ENCODE data around the gene AVEN. TPM values are rescaled to one million over a fixed set of nuclear protein-coding genes. Genes with fewer than 3 reads are reported as not detected.
A peak's percentile ranks its signal among the peaks of the same experiment; 100 is the strongest.

The AVEN gene
- total RNA-seq, 4 donors from 2014 or later: 7.7 to 12.9 (median 10.1) TPM

- intact Hi-C loops (cut with DNase I): no loop called here
- no peak for TF ChIP-seq CTCF (IDR thresholded peaks at IDR 0.05)
- TF ChIP-seq POLR2A (IDR thresholded peaks at IDR 0.05): no peak
- 94 to 96% methylated on average over 2 of the region's 2 CpGs for WGBS, 2 donors
- H3K36me3 ChIP-seq: no peaks in the 10 kb centered on the region
- no peaks in the 10 kb centered on the region for H3K27me3 ChIP-seq
- H3K4me1 ChIP-seq: peaks cover 0 to 4% of the 10 kb centered on the region in 2 donors
- H3K9me3 ChIP-seq: no peaks in the 10 kb centered on the region
- no peak overlapping the region for H3K4me3 ChIP-seq (replicated peaks in 1 of 3)
- DNase-seq: no peak
- H3K27ac ChIP-seq: no peak overlapping the region
Observed at GRCh38 chr15:33839540-33839939, 199.5 kb downstream of the AVEN start.

- Histone ChIP-seq H3K27me3 (no peaks in the 10 kb centered on the region), H3K4me3 (replicated peaks in 1 of 3) (no peak overlapping the region), H3K4me1 (peaks cover 0 to 4% of the 10 kb centered on the region in 2 donors), H3K36me3 (no peaks in the 10 kb centered on the region), H3K9me3 (no peaks in the 10 kb centered on the region), H3K27ac (no peak overlapping the region)
- intact Hi-C loops (cut with DNase I): no loop called here
- 86 to 90% methylated on average over 1 of the region's 1 CpG for WGBS, 2 donors
- no peak for DNase-seq
- no peak for TF ChIP-seq POLR2A (IDR thresholded peaks at IDR 0.05)
- no peak for TF ChIP-seq CTCF (IDR thresholded peaks at IDR 0.05)
Observed at GRCh38 chr15:33837294-33837693, 201.7 kb downstream of the AVEN start.

GRCh38 chr15:33834892-33835743 is 203.9 kb downstream of the AVEN start:
- intact Hi-C loops (cut with DNase I): no loop called here

GRCh38 chr15:33831646-33832045 is 207.4 kb downstream of the AVEN start:
- Histone ChIP-seq H3K36me3 (no peaks in the 10 kb centered on the region), H3K27me3 (no peaks in the 10 kb centered on the region), H3K27ac (no peak overlapping the region), H3K9me3 (no peaks in the 10 kb centered on the region), H3K4me3 (replicated peaks in 1 of 3) (no peak overlapping the region), H3K4me1 (no peaks in the 10 kb centered on the region)
- no peak for DNase-seq
- TF ChIP-seq CTCF (IDR thresholded peaks at IDR 0.05) (no peak), POLR2A (IDR thresholded peaks at IDR 0.05) (no peak)
- intact Hi-C loops (cut with DNase I): no loop called here
- 95 to 97% methylated on average over 7 of the region's 7 CpGs for WGBS, 2 donors

More at GRCh38 chr15:33834892-33835743, 203.9 kb downstream of the AVEN start:
- Histone ChIP-seq H3K4me1 (no peaks in the 10 kb centered on the region), H3K27ac (no peak overlapping the region), H3K9me3 (no peaks in the 10 kb centered on the region), H3K36me3 (no peaks in the 10 kb centered on the region), H3K27me3 (no peaks in the 10 kb centered on the region), H3K4me3 (replicated peaks in 1 of 3) (no peak overlapping the region)
- WGBS, 2 donors: 52 to 54% methylated on average over 9 of the region's 9 CpGs
- TF ChIP-seq CTCF (IDR thresholded peaks at IDR 0.05) (no peak), POLR2A (IDR thresholded peaks at IDR 0.05) (no peak)
- DNase-seq: peak; percentile 18 to 23

GRCh38 chr15:33830351-33830750 is 208.7 kb downstream of the AVEN start:
- Histone ChIP-seq H3K27me3 (no peaks in the 10 kb centered on the region), H3K4me1 (no peaks in the 10 kb centered on the region), H3K9me3 (no peaks in the 10 kb centered on the region), H3K27ac (no peak overlapping the region), H3K4me3 (replicated peaks in 1 of 3) (no peak overlapping the region), H3K36me3 (no peaks in the 10 kb centered on the region)
- TF ChIP-seq POLR2A (IDR thresholded peaks at IDR 0.05): no peak
- no peak for TF ChIP-seq CTCF (IDR thresholded peaks at IDR 0.05)
- no peak for DNase-seq
- intact Hi-C loops (cut with DNase I): no loop called here
- 88 to 89% methylated on average over 4 of the region's 4 CpGs for WGBS, 2 donors

Data from thyroid gland (tissue), 4 donors.